ENCODE measurements around the gene GNG12. TPM values are rescaled to one million over a fixed set of nuclear protein-coding genes. Genes with fewer than 3 reads are reported as not detected.

GNG12 gene
- total and polyA plus RNA-seq, 9 of the 15 experiments (the other 6 are each of a cell fraction or from before 2014, with no cell fraction given), result 2.6 to 6.0 (median 4.1) TPM

DNA sequence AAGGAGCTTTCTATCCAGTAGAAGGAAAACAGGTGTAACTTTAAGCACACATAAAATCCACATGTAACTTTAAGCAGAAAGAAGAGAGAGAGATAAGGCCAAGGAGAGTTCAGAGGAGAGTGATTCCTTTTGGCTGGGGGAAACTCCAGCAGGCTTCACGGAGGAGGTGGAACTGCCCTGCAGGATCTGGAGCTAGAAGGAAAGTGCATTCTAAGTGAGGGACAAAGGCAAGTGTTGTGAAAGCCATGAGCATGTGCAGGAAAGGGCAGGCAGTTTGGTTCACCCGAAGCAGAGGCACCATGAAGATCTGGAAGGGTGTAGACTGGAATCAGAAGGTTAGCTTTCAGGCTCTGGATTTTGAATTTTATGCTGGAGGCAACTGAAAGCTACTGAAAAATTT lies 101.9 kb downstream of the GNG12 start (continued):
- TF ChIP-seq MEF2A (IDR thresholded peaks at IDR 0.05; ENCODE audit: control insufficient read depth, low read depth, low read length) (no peak), ZKSCAN1 (IDR thresholded peaks at IDR 0.05; ENCODE audit: low read depth, low read length) (no peak), MAFG (tag; conservative IDR thresholded peaks at IDR 0.05) (no peak), ZNF274 (IDR thresholded peaks at IDR 0.05; ENCODE audit: borderline replicate concordance, low read depth, low read length) (no peak), MYNN (IDR thresholded peaks at IDR 0.05) (no peak), MYNN (CRISPR knock-in tag; IDR thresholded peaks at IDR 0.05) (no peak), PCBP2 (IDR thresholded peaks at IDR 0.05; ENCODE audit: low read depth, low read length, poor library complexity, severe bottlenecking) (no peak), SMARCA5 (IDR thresholded peaks at IDR 0.05) (peak; percentile 68; the same call in 1 of the 2 replicates), HEY1 (CRISPR knock-in tag; IDR thresholded peaks at IDR 0.05; ENCODE audit: borderline replicate concordance) (no peak), FOXA1 (IDR thresholded peaks at IDR 0.05; ENCODE audit: borderline replicate concordance) (no peak), XRCC3 (IDR thresholded peaks at IDR 0.05) (no peak), ZNF561 (CRISPR knock-in tag; conservative IDR thresholded peaks at IDR 0.05) (no peak), RBBP5 (IDR thresholded peaks at IDR 0.05; ENCODE audit: borderline replicate concordance, insufficient read depth, low read length, poor library complexity, severe bottlenecking) (no peak), DPF2 (IDR thresholded peaks at IDR 0.05) (peak; percentile 42; the same call in 1 of the 2 replicates), BCOR (IDR thresholded peaks at IDR 0.05) (peak; percentile 65), HNRNPH1 (optimal IDR thresholded peaks at IDR 0.05; ENCODE audit: low read depth, low read length) (no peak)
- TF ChIP-seq, protein P1, sequence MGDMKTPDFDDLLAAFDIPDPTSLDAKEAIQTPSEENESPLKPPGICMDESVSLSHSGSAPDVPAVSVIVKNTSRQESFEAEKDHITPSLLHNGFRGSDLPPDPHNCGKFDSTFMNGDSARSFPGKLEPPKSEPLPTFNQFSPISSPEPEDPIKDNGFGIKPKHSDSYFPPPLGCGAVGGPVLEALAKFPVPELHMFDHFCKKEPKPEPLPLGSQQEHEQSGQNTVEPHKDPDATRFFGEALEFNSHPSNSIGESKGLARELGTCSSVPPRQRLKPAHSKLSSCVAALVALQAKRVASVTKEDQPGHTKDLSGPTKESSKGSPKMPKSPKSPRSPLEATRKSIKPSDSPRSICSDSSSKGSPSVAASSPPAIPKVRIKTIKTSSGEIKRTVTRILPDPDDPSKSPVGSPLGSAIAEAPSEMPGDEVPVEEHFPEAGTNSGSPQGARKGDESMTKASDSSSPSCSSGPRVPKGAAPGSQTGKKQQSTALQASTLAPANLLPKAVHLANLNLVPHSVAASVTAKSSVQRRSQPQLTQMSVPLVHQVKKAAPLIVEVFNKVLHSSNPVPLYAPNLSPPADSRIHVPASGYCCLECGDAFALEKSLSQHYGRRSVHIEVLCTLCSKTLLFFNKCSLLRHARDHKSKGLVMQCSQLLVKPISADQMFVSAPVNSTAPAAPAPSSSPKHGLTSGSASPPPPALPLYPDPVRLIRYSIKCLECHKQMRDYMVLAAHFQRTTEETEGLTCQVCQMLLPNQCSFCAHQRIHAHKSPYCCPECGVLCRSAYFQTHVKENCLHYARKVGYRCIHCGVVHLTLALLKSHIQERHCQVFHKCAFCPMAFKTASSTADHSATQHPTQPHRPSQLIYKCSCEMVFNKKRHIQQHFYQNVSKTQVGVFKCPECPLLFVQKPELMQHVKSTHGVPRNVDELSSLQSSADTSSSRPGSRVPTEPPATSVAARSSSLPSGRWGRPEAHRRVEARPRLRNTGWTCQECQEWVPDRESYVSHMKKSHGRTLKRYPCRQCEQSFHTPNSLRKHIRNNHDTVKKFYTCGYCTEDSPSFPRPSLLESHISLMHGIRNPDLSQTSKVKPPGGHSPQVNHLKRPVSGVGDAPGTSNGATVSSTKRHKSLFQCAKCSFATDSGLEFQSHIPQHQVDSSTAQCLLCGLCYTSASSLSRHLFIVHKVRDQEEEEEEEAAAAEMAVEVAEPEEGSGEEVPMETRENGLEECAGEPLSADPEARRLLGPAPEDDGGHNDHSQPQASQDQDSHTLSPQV (IDR thresholded peaks at IDR 0.05), result peak; percentile 64; the same call in 1 of the 2 replicates
- TF ChIP-seq, protein P2, sequence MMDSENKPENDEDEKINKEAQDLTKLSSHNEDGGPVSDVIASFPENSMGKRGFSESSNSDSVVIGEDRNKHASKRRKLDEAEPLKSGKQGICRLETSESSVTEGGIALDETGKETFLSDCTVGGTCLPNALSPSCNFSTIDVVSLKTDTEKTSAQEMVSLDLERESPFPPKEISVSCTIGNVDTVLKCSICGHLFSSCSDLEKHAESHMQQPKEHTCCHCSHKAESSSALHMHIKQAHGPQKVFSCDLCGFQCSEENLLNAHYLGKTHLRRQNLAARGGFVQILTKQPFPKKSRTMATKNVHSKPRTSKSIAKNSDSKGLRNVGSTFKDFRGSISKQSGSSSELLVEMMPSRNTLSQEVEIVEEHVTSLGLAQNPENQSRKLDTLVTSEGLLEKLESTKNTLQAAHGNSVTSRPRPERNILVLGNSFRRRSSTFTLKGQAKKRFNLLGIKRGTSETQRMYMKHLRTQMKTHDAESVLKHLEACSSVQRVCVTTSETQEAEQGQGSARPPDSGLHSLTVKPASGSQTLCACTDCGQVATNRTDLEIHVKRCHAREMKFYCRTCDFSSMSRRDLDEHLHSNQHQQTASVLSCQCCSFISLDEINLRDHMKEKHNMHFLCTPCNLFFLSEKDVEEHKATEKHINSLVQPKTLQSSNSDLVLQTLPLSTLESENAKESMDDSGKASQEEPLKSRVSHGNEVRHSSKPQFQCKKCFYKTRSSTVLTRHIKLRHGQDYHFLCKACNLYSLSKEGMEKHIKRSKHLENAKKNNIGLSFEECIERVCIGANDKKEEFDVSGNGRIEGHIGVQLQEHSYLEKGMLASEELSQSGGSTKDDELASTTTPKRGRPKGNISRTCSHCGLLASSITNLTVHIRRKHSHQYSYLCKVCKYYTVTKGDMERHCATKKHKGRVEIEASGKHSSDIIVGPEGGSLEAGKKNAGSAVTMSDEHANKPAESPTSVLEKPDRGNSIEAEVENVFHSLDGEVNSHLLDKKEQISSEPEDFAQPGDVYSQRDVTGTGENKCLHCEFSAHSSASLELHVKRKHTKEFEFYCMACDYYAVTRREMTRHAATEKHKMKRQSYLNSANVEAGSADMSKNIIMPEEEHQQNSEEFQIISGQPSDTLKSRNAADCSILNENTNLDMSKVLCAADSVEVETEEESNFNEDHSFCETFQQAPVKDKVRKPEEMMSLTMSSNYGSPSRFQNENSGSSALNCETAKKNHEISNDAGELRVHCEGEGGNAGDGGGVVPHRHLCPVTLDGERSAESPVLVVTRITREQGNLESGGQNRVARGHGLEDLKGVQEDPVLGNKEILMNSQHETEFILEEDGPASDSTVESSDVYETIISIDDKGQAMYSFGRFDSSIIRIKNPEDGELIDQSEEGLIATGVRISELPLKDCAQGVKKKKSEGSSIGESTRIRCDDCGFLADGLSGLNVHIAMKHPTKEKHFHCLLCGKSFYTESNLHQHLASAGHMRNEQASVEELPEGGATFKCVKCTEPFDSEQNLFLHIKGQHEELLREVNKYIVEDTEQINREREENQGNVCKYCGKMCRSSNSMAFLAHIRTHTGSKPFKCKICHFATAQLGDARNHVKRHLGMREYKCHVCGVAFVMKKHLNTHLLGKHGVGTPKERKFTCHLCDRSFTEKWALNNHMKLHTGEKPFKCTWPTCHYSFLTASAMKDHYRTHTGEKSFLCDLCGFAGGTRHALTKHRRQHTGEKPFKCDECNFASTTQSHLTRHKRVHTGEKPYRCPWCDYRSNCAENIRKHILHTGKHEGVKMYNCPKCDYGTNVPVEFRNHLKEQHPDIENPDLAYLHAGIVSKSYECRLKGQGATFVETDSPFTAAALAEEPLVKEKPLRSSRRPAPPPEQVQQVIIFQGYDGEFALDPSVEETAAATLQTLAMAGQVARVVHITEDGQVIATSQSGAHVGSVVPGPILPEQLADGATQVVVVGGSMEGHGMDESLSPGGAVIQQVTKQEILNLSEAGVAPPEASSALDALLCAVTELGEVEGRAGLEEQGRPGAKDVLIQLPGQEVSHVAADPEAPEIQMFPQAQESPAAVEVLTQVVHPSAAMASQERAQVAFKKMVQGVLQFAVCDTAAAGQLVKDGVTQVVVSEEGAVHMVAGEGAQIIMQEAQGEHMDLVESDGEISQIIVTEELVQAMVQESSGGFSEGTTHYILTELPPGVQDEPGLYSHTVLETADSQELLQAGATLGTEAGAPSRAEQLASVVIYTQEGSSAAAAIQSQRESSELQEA (IDR thresholded peaks at IDR 0.05; ENCODE audit: low read depth), result no peak

Measured in K562 (cell line).